Ovary (tissue), 3 donors: ENCODE results near the gene DNMT1.

Experiments used
- EP300 ChIP-seq: sonication (generic); formaldehyde crosslinking; IDR thresholded peaks from one replicate; pipeline ENCODE4 v1.6.1; 2017; ENCODE audit warnings: antibody characterized with exemption
- POLR2A ChIP-seq: fragments of 450-650 bp; IDR thresholded peaks from one replicate; pipeline ENCODE4 v1.6.1; 2017; ENCODE audit warnings: antibody characterized with exemption, mild to moderate bottlenecking, moderate library complexity
- TF ChIP-seq, protein P1 (sequence below), 3 donors: fragments of 450-650 bp in 2 of 3; fragments of 200-600 bp in 1 of 3; IDR thresholded peaks; one replicate each; pipeline versions ENCODE4 v1.5.1 to v1.8.0; 2016 to 2022; ENCODE audit warnings: antibody characterized with exemption in 3 of 3, mild to moderate bottlenecking in 1 of 3
- donor health status: DM: no; HTN: no; CAD: no.

DNA sequence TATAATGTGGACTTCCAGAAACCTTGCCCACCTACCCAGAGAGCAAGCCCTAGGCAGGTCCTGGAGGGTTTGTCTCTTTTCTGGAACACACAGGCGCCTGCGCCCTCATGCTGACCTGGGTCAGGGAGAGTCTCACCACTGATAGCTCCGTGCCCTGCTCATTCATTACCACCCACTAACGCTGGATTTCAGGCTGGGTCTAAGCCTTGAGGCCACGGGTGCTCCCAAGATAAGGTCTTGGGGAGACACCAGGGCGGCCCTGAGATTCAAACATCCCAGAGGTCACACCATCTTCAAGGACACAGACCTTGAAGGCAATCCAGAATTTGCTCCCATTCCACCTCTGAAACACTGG lies 31.2 kb upstream of the DNMT1 start:
- TF ChIP-seq, protein P1, sequence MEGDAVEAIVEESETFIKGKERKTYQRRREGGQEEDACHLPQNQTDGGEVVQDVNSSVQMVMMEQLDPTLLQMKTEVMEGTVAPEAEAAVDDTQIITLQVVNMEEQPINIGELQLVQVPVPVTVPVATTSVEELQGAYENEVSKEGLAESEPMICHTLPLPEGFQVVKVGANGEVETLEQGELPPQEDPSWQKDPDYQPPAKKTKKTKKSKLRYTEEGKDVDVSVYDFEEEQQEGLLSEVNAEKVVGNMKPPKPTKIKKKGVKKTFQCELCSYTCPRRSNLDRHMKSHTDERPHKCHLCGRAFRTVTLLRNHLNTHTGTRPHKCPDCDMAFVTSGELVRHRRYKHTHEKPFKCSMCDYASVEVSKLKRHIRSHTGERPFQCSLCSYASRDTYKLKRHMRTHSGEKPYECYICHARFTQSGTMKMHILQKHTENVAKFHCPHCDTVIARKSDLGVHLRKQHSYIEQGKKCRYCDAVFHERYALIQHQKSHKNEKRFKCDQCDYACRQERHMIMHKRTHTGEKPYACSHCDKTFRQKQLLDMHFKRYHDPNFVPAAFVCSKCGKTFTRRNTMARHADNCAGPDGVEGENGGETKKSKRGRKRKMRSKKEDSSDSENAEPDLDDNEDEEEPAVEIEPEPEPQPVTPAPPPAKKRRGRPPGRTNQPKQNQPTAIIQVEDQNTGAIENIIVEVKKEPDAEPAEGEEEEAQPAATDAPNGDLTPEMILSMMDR (IDR thresholded peaks at IDR 0.05): no peak
- TF ChIP-seq POLR2A (no peak), EP300 (no peak)
